Panc1 (cell line): Measurements from ENCODE around the gene SLC25A45.

Experiments used
- POLR2AphosphoS5 ChIP-seq: IDR thresholded peaks from 2 replicates; pipeline ENCODE4 v1.6.1; 2012; ENCODE audit warnings: mild to moderate bottlenecking, low read depth, low read length, moderate library complexity
- REST ChIP-seq, 2 experiments: IDR thresholded peaks; 2 replicates each; pipeline ENCODE4 v1.6.1; 2011 to 2012; ENCODE audit warnings: low read depth in 2 of 2, control low read depth in 1 of 2, low read length in 1 of 2, mild to moderate bottlenecking in 1 of 2, moderate library complexity in 1 of 2; ENCODE audit not compliant: insufficient read depth in 1 of 2
- TCF7L2 ChIP-seq: IDR thresholded peaks from 2 replicates; pipeline ENCODE4 v1.6.1; 2011; ENCODE audit warnings: mild to moderate bottlenecking, low read depth, low read length, inconsistent platforms
- TF ChIP-seq, protein P1 (sequence below): fragments of 450-650 bp; IDR thresholded peaks from 2 replicates; pipeline ENCODE4 v1.5.1; 2017; ENCODE audit warnings: mild to moderate bottlenecking

- TF ChIP-seq, protein P1, sequence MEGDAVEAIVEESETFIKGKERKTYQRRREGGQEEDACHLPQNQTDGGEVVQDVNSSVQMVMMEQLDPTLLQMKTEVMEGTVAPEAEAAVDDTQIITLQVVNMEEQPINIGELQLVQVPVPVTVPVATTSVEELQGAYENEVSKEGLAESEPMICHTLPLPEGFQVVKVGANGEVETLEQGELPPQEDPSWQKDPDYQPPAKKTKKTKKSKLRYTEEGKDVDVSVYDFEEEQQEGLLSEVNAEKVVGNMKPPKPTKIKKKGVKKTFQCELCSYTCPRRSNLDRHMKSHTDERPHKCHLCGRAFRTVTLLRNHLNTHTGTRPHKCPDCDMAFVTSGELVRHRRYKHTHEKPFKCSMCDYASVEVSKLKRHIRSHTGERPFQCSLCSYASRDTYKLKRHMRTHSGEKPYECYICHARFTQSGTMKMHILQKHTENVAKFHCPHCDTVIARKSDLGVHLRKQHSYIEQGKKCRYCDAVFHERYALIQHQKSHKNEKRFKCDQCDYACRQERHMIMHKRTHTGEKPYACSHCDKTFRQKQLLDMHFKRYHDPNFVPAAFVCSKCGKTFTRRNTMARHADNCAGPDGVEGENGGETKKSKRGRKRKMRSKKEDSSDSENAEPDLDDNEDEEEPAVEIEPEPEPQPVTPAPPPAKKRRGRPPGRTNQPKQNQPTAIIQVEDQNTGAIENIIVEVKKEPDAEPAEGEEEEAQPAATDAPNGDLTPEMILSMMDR: no peak
- no peak for TF ChIP-seq REST (IDR thresholded peaks at IDR 0.05; ENCODE audit: insufficient read depth in 1 of 2, low read depth in 2 of 2, low read length in 1 of 2)
- peak; percentile 76 for TF ChIP-seq POLR2AphosphoS5
- peak; percentile 97 for TF ChIP-seq TCF7L2
Measured at GRCh38 chr11:65418681-65419459, 36.4 kb upstream of the SLC25A45 start.
